Bronchial epithelial cell (primary cell): ENCODE results near the gene RAP1GAP2. TPM values are rescaled to one million over a fixed set of nuclear protein-coding genes. Genes with fewer than 3 reads are reported as not detected.
"Not testable (repeated sequence)": the region's sequence is repeated elsewhere in the genome, so short reads cannot be mapped to it uniquely, and the experiment has no call there.

ENCODE experiments used
- DNase-seq: peaks from one replicate; pipeline ENCODE4 v3.0.0-alpha.2; 2010; ENCODE audit warnings: low read depth
- FAIRE-seq: peaks from 2 replicates; lab custom pipeline; 2011; peaks lifted over from hg19 to GRCh38; lab: Jason Lieb, UNC
- H3K27me3 ChIP-seq: 2 replicates; pipeline ENCODE4 v1.5.1; 2011; ENCODE audit warnings: low read length; ENCODE audit not compliant: control insufficient read depth, insufficient read depth
- H3K36me3 ChIP-seq: 2 replicates; pipeline ENCODE4 v1.5.1; 2011; ENCODE audit warnings: low read length; ENCODE audit not compliant: control insufficient read depth, insufficient read depth
- H3K4me3 ChIP-seq: 2 replicates; pipeline ENCODE4 v1.5.1; 2011; ENCODE audit warnings: mild to moderate bottlenecking, low read depth, low read length, control low read depth
- CTCF ChIP-seq: IDR thresholded peaks from 2 replicates; pipeline ENCODE4 v1.5.1; 2011; ENCODE audit warnings: mild to moderate bottlenecking, moderate library complexity, low read length, control low read depth, inconsistent platforms; ENCODE audit not compliant: insufficient read depth, severe bottlenecking
- total RNA-seq: library from RNA; depleted of rRNA; stranded (reverse); fragments of >200 nt; gene quantifications from 2 replicates; pipeline ENCODE4 v1.2.1, GENCODE V29; 2014

The RAP1GAP2 gene
- total RNA-seq, 1 donor from 2014 or later: 15.0 TPM

GRCh38 chr17:3026856-3027751, 230.9 kb downstream of the RAP1GAP2 start:
- FAIRE-seq (no peak), DNase-seq (no peak)
- no peak for TF ChIP-seq CTCF
- peaks cover 6% of the 10 kb centered on the region for H3K36me3 ChIP-seq
- no peaks in the 10 kb centered on the region for H3K27me3 ChIP-seq
- H3K4me3 ChIP-seq: no peak overlapping the region

- peaks cover 6% of the 10 kb centered on the region for H3K36me3 ChIP-seq
- no peak for TF ChIP-seq CTCF
- FAIRE-seq (no peak), DNase-seq (no peak)
- no peaks in the 10 kb centered on the region for H3K27me3 ChIP-seq
- H3K4me3 ChIP-seq: no peak overlapping the region
Observed at GRCh38 chr17:3027786-3028532, 231.7 kb downstream of the RAP1GAP2 start.

DNA sequence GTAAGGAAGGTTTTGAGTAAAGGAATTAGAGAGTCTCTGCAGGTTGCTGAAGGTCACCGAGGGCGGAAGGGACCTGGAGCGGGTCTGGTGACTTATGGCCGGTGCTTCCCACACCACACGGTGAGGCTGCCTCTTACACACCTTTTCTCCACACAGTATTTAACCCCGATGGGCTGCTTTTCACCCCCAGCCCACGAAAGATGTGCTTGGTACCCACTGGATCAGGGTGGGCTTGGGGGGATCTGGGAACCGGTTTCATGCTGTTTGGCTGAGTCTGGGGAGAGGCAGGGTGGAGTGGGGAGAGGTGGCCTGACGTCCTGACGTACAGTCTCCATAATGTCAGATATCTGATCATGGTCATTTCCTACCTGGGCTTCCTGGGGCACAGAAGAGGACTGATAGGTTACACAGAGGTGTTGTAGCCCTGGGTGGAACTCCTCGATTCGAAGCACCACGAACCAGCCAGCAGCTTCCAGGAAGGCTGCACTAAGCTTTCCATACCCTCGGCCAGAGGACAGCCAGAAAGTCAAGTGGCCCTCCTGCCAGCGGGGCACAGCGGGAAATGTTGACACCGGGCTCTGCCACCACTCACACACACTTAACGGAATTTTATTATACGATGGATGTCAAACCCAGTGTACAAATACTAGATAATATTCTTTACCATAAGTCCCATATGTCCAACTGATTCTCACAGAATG, 233.1 kb downstream of the RAP1GAP2 start:
- DNase-seq (no peak), FAIRE-seq (peak; percentile 13)
- no peak overlapping the region for H3K4me3 ChIP-seq
- no peak for TF ChIP-seq CTCF
- peaks cover 6% of the 10 kb centered on the region for H3K36me3 ChIP-seq
- H3K27me3 ChIP-seq: no peaks in the 10 kb centered on the region

GRCh38 chr17:3030096-3030495, 233.9 kb downstream of the RAP1GAP2 start:
- no peaks in the 10 kb centered on the region for H3K27me3 ChIP-seq
- no peak for FAIRE-seq
- peak; percentile 81 for DNase-seq
- H3K4me3 ChIP-seq: no peak overlapping the region
- peaks cover 6% of the 10 kb centered on the region for H3K36me3 ChIP-seq
- no peak for TF ChIP-seq CTCF

- DNase-seq: peak; percentile 17
- H3K27me3 ChIP-seq, FAIRE-seq, H3K36me3 ChIP-seq, H3K4me3 ChIP-seq: not testable (repeated sequence)
Observed at GRCh38 chr17:3030852-3031470, 234.7 kb downstream of the RAP1GAP2 start.
